HG03575 (cell line): Measurements from ENCODE around the gene SNX6.
"Not testable (repeated sequence)": the region's sequence is repeated elsewhere in the genome, so short reads cannot be mapped to it uniquely, and the experiment has no call there.

ENCODE experiments used
- ATAC-seq: cut with Tn5 transposase; IDR thresholded peaks from one replicate; pipeline ENCODE4 v1.9.1; 2021; ENCODE audit not compliant: unreplicated experiment, insufficient number of reproducible peaks, low FRiP score; ENCODE audit errors: extremely low read depth

Gene SNX6

DNA sequence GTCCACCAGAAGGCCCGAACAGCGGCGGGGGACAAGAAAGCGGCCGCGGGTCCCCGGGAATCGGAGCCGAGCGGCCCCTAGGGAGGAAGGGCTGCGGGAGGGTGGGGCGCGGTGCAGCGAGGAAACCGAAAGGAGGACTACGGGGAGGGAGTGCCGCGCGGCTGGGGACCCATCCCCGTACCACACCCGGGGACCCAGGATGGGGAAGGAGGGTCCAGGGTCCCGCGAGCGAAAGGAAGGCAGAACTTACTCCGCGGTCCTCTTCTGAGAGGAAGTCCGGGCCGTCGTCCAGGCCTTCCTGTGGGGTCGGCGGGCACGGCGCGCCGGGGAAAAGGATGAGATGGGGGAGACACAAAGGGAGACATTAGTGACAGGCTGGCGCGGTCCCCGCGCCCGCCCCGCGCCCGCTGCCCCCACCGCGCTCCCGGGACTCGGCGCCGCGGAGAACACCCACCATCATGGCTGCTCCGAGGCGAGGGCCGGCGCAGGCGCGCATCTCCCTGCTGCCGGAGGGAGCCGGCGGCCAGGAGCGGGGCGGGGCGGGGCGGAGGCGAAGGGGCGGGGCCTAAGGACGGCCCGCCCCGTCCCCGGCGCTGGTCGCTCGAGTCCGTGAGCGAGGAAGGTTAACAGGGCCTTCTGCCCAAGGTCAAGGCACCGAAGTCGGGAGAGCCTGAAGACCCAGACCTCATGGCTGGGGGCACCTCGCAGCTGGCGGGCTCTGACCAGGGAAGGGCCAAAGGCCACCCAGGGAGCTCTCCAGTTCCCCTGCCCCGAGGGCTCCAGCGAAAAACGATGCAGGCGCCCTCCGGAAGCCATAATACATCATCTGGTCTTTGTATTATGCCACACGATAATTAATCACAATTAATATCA, at the start of gene SNX6:
Gene SNX6, minus strand, starts transcription at position 492 of the 873 bp plus-strand sequence. Its CDS starts 32 bp downstream, at position 460.
- ATAC-seq: peak; percentile 54

DNA sequence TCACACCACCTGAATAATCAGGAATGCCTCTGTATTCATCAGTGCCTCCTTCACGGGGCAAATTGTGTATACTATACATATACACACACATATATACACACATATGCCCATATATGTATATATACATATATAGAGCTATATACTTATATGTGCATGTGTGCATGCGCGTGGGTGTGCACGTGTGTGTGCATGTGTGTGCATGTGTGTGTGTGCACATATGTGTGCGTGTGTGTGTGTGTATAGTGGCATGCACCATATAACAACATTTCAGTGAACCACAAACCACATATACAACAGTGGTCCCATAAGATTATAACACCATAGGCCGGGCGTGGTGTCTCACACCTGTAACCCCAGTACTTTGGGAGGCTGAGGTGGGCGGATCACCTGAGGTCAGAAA, 48.8 kb upstream of the SNX6 start:
- no peak for ATAC-seq

DNA sequence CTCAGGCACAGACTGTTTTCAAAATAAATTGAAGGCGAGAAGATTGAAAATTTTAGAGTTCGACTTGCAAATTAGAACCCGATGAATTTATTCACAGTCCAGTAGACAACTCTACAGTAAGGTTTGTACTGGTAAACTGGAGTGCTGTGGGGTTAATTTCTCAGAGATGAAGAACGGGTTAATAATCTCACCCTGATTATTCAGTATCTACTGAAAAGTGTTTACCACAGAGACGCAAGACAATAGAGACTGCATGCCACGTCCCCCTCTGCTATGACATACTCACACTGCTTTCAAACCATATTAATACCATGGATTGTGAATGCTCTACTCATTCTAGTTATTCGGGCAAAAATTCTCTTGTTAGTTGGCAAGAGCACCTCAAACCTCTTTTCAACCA, 48.4 kb upstream of the SNX6 start:
- no peak for ATAC-seq

DNA sequence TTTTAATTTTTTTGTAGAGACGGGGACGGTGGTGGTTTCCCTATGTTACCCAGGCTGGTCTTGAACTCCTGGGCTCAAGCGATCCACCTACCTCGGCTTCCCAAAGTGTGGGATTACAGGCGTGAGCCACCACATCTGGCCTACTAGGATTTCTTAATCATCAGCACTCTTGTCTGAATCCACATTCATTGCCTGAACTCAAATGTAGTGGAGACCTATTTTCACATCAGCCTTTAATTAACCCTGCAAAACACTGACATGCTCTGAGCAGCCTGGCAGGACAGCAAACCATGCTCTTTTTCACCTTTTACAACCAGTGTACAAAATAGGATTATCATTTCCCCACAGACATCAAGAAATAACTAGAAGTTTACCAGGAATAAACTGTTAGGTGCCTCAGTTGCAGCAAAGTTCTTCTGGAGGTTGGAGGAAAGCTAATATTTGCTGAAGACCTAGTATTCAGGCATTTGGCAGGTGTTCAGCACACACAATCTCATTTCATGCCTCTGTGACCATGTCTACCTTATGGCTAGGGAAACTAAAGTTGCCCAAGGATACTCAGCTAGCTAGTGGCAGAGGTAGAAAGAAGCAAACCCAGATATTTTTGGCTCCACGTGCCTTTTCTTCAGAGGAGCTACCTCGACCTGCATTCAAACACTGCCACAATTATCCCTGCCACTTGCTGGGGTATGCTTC, 46.7 kb upstream of the SNX6 start:
- ATAC-seq: no peak

DNA sequence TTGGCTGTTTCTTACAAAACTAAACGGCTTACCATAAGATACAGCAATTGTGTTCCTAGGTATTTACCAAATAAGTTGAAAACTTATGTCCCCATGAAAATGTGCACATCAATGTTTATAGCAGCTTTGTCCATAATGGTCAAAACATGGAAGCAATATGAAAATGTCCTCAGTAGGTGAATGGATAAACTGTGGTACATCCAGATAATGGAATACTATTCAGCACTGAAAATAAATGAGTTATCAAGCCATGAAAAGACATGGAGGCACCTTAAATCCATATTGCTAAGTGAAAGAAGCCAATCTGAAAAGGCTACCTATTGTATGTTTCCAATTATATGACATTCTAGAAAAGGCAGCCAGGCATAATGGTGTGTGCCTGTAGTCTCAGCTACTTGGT, 43.8 kb upstream of the SNX6 start:
- ATAC-seq: no peak

DNA sequence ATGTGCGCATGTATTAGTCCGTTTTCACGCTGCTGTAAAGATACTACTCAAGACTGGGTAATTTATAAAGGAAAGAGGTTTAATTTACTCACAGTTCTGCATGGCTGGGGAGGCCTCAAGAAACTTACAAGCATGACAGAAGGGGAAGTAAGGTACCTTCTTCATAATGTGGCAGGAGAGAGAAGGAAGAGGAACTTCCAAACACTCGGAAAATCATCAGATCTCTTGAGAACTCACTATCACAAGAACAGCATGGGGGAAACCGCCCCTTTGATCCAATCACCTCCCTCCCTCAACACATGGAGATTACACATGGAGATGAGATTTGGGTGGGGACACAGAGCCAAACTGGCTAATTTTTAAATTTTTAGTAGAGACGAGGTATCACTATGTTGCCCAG, 41.8 kb upstream of the SNX6 start:
- ATAC-seq: no peak

DNA sequence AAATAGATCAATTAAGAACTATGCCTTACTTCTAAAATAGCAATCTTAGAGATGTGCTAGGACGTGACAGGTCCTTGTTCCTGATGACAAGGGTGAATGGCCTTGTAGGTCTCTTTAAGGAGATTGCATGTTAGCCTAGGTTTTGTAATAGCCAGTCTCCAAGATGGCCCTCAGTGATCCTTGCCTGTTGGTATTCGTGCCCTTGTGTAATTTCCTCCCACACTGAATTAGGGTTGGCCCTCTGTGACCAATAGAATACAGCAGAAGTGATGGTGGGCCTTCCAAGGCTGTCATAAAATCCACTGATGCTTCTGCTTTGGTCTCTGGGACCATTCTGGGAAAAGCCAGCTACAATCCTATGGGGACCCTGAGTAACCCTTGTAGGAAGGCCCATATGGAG, 38.2 kb upstream of the SNX6 start:
- no peak for ATAC-seq

DNA sequence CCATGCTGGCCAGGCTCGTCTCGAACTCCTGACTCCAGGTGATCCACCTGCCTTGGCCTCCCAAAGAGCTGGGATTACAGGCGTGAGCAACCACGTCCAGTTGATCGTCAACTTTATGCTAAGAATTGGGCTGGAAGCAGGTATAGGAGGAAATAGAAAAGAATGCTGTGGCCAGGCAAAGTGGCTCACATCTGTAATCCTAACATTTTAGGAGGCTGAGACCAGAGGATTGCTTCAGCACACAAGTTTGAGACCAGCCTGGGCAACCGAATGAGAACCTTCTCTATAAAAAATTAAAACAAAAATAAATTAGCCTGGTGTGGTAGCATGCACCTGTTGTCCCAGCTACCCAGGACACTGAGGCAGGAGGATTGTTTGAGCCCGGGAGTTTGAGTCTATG, 37.1 kb upstream of the SNX6 start:
- ATAC-seq: no peak

DNA sequence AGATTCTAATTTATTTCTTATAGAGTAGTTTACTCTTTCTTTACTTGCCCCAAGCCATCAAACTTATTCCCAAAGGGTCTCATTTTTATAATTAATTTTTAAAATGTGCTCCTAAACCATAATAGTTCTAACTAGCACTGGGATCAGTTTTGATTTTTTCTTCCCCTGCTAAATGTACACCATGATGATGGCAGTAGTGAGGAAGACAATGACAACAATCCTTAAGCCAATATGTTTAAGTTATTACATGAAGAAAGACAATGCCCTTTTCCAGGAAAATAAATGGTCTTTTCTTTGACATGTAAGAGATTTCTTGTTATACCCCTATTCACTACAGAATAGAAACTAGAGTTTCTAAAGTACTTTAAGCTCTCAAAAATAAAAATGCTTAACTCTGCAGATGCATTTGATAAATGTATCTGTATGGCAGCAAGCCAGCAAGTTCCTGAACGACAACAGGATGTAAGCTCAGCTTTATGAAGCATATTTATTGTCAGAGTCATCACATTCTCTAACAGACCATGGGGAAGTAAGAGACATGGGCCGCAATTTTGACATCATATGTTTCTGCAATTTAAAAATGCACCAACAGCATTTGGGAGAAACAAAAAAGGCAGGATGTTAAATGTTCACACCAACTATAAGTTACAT, 36.0 kb upstream of the SNX6 start:
- ATAC-seq: no peak

DNA sequence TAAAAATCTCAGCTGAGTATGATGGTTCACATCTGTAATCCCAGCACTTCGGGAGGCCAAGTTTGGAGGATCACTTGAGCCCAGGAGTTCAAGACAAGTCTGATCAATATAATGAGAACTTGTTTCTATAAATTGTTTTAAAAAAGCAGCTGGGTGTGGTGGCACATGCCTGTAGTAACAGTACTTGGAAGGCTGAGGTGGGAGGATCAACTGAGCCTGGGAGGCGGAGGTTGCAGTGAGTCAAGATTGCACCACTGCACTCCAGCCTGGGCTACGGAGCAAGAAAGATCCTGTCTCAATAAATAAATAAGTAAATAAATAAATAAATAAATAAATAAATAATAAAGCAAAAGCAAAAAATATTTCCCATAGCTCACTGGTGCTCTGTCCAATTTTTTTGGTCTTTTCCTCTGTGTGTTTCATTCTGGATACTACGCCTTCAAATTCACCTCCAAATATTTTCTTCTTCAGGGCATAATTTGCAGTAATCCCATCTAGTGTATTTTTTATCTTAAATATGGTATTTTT, 32.7 kb upstream of the SNX6 start:
- ATAC-seq: no peak

DNA sequence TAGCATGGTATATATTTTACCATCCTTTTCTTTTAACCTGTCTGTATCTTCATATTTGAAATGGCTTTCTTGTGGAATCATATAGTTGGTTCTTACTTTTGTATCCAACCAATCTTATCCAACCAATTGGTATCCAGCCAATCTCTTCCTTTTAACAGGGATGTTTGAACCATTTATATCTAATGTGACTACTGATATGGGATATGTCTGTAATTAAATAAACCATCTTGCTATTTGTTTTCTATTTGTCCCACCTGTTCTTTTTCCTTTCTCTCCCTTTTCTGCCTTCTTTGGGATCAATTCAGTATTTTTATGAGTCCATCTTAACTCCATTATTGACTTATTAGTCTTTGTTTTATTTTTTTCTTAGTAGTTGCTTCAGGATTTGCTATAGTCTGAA, 30.8 kb upstream of the SNX6 start:
- no peak for ATAC-seq

DNA sequence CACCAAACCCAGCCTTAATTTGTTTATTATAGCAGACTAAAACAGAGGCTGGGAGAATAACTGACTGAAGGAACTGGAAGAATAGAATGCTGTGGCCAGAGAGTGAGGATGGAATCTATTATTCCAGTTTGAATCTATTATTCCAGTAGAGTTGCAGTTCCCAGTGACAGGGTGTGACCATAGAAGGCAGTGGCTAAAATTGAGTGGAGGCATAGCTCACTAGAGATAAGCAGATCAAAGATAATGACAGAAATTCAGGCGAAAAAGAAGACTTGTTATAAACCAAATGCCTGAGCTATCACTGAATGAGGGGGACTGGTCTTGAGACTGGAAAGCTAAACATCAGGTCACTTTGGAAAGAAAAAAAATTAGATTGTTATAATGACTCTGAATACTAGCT, 26.0 kb upstream of the SNX6 start:
- ATAC-seq: no peak

DNA sequence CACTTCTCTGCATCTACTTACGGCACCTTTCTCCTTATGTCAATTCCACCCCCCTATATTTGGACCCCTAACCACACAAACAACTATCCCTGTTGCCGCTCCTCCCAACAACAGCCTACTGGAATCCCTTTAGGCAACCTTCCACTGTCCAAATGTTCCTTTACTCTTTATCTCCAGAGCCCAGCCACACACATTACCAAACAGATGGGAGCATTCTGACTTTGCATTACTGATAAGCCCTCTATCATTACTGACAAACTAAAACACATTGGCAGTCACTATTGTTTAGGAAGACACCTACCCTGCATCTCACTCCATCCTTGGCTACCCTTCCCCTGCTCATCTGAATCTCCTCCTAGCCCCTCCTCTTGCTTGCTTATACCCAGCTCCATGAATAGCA, 23.1 kb upstream of the SNX6 start:
- ATAC-seq: not testable (repeated sequence)

DNA sequence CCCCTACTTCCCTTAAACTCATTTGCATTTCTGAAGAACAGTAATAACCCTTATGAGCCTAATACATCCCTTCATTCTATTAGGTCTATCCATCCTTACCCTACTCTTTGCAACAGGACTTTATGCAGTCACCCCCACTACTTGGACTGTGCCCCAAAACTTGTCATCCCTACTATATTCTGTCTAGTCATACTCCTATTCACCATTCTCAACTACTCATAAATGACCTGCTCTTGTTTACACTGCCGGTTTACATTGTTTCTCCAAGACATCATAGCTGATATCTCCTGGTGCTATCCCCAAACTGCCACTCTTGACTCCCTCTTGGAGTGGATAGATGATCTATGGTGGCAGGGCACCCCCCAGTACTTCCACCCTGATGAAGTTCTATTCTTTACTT, 22.4 kb upstream of the SNX6 start:
- not testable (repeated sequence) for ATAC-seq

DNA sequence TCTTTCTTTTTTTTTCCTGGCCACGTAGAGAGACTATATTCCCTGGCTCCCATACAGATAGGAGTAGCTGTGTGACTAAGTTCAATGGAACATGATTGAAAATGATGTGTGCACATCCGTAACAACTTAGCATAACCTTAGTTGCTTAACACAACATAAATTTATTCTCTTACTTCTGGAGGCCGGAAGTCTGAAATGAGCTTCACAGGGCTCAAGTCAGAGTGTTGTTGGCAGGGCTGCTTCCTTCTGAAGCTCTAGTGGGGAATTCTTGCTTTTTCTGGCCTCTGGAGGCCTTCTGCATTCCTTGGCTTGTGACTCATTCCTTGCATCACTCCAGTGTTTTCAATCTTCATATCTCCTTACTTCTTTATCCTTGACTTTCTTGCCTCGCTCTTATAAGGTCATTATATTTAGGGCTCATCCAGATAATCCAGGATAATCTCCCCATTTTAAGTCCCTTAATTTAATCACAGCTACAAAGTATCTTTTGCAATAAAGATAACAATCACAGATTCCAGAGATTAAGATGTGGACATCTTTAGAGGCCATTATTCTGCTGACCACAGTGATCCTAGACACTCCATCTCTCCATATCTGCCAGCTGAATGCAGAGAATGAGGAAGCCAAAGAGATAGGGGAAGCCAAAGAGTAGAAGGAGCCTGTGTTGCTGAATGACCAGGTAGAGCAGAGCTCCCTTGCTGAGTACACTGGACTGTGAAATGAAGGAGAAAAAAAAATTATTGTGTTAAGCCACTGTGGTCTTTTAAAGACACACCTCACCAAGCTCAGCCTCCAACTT, 21.0 kb upstream of the SNX6 start:
- ATAC-seq: no peak

DNA sequence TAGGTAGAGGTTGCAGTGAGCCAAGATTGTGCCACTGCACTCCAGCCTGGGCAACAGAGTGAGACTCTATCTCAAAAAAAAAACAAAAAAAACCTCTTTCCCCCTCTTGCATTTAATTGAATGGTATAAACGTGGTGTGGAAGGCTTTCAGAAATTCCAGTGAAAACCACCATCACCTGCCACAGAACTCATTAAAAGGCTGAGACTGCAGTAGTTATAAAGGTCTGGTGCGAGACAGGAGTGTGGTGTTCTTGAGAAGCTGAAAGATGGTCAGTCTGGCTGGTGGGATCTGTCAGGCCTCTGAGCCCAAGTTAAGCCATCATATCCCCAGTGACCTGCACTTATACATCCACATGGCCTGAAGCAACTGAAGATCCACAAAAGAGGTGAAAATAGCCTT, 20.1 kb upstream of the SNX6 start:
- ATAC-seq: not testable (repeated sequence)

DNA sequence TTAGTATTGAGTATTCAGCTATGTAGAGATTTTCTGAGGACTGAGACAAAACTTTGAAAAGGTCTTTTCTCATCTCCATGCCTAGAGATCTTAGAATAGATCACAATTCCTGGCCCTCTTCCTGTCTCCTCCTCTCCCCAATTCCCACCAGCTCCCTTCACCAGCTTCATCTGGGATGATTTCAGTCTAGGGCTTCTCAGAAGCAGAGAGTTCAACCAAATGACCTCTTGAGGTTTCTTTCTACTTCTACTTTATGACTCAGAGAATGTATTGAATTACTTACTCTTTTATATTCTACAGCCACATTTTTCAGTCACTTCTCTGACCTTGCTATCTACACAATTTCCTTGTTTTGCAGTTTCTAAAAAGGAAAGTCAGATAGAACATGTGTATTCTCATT, 19.4 kb upstream of the SNX6 start:
- no peak for ATAC-seq

DNA sequence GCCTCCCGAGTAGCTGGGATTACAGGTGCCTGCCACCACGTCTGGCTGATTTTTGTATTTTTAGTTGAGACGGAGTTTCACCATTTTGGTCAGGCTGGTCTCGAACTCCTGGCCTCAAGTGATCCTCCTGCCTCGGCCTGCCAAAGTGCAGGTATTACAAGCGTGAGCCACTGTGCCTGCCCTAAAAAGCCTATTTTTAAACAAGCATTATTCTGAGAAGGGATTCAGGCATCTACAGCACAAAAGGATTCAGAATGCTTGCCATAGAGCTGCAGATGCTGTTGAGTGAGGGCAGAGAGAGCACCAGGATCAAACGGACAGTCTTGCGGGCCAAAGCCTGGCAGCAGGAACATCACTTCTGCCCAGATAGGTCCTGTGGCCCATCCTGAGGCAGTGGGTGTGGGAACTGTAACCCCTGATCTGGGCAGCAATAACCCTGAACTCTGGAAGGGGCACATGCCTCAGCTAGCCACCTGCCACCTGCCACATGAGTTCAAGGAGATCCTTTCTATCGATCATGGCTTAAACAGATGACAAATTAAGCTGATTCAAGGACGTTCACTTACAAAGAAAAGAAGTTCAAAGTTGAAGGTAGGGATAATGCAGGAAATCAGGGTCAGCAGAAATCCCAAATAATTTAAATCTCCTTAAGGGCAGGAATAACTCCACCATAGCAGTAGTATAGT, 16.8 kb upstream of the SNX6 start:
- no peak for ATAC-seq
